ENCODE measurements around the gene NAXD.
"Not testable (repeated sequence)": the region's sequence is repeated elsewhere in the genome, so short reads cannot be mapped to it uniquely, and the experiment has no call there.

The NAXD gene

GRCh38 chr13:110646442-110647364 is 31.4 kb downstream of the NAXD start:
- no peak for DNase-seq

- DNase-seq, result no peak
Observed at GRCh38 chr13:110647365-110647737, 32.0 kb downstream of the NAXD start.

- DNase-seq, result no peak
Observed at GRCh38 chr13:110648146-110648819, 32.9 kb downstream of the NAXD start.

- no peak for DNase-seq
Observed at GRCh38 chr13:110648848-110649421, 33.6 kb downstream of the NAXD start.

- no peak for DNase-seq
Observed at GRCh38 chr13:110649551-110649950, 34.2 kb downstream of the NAXD start.

GRCh38 chr13:110650436-110650835 is 35.1 kb downstream of the NAXD start:
- DNase-seq, result no peak

GRCh38 chr13:110651271-110651670 is 35.9 kb downstream of the NAXD start:
- DNase-seq, result no peak

- DNase-seq, result peak; percentile 51
Observed at GRCh38 chr13:110651726-110652230, 36.4 kb downstream of the NAXD start.

GRCh38 chr13:110652231-110652730 is 36.9 kb downstream of the NAXD start:
- DNase-seq, result peak; percentile 71

GRCh38 chr13:110652764-110653163 is 37.4 kb downstream of the NAXD start:
- DNase-seq, result no peak

GRCh38 chr13:110653271-110653670 is 37.9 kb downstream of the NAXD start:
- no peak for DNase-seq

GRCh38 chr13:110653851-110654250 is 38.5 kb downstream of the NAXD start:
- no peak for DNase-seq

GRCh38 chr13:110657196-110657595 is 41.9 kb downstream of the NAXD start:
- no peak for DNase-seq

- DNase-seq, result not testable (repeated sequence)
Observed at GRCh38 chr13:110658218-110658911, 43.0 kb downstream of the NAXD start.

GRCh38 chr13:110661256-110661655 is 45.9 kb downstream of the NAXD start:
- no peak for DNase-seq

GRCh38 chr13:110662091-110662490 is 46.7 kb downstream of the NAXD start:
- DNase-seq, result no peak

GRCh38 chr13:110662777-110663443 is 47.6 kb downstream of the NAXD start:
- no peak for DNase-seq

- no peak for DNase-seq
Observed at GRCh38 chr13:110663491-110663890, 48.1 kb downstream of the NAXD start.

- DNase-seq, result no peak
Observed at GRCh38 chr13:110664041-110664440, 48.7 kb downstream of the NAXD start.

- no peak for DNase-seq
Observed at GRCh38 chr13:110664673-110665072, 49.3 kb downstream of the NAXD start.

- DNase-seq, result no peak
Observed at GRCh38 chr13:110665491-110666254, 50.3 kb downstream of the NAXD start.

GRCh38 chr13:110666255-110666533 is 50.8 kb downstream of the NAXD start:
- DNase-seq, result no peak

Data from DMS79 treated with DMSO at 0.1 percent for 48 hours (cell line).